Measurements from ENCODE around the gene FUT7.

Gene FUT7

DNA sequence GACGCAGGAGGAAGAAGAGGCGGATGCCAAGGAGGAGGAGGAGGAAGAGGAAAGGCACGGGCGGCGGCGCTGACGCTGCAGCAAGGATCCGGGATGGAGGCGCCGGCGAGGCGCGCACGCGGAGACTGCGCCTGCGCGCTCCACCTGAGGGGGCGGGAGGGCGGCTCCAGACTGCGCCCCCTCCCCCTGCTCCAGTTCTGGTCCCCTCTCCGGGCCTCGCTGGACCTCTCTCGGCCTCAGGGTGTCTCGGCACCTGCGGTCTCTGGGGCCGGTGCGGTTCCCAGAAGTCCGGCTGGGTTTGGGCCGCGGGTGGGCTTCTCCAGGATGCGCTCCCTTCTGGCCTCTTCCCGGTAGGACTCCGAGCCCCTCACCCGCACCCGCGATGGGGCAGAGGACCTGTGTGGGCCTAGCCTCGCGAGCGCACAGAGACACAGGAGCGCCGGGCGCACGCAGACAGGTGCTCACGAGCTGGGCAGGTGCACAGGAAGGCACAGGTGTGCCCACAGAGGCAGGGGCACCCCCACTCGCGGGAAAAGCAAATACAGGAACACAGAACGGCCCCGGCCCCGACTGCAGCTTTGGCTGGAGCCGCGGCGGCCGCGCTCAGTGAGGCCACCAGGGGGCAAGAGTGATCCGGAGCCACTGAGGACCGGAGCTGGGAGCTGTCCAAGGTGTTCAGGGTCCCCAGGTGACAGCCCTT, 14.3 kb upstream of the FUT7 start, which contains the start of gene NPDC1:
NPDC1 (minus strand) TSS at position 90 of the 700 bp plus-strand sequence. CDS start 188 bp downstream, outside the sequence.
- H3K27ac Mint-ChIP-seq = no peak within 1 kb of the TSS
- H3K9me3 Mint-ChIP-seq = no peaks in the 10 kb centered on the region
- no peaks in the 10 kb centered on the region for H3K36me3 Mint-ChIP-seq (ENCODE audit: low read depth)
- DNase-seq = peak; percentile 88
- peak within 1 kb of the TSS; percentile 67 for H3K4me3 Mint-ChIP-seq
- peaks cover 22% of the 10 kb centered on the region for H3K4me1 Mint-ChIP-seq (ENCODE audit: low read depth)
- peaks cover 61% of the 10 kb centered on the region for H3K27me3 Mint-ChIP-seq

DNA sequence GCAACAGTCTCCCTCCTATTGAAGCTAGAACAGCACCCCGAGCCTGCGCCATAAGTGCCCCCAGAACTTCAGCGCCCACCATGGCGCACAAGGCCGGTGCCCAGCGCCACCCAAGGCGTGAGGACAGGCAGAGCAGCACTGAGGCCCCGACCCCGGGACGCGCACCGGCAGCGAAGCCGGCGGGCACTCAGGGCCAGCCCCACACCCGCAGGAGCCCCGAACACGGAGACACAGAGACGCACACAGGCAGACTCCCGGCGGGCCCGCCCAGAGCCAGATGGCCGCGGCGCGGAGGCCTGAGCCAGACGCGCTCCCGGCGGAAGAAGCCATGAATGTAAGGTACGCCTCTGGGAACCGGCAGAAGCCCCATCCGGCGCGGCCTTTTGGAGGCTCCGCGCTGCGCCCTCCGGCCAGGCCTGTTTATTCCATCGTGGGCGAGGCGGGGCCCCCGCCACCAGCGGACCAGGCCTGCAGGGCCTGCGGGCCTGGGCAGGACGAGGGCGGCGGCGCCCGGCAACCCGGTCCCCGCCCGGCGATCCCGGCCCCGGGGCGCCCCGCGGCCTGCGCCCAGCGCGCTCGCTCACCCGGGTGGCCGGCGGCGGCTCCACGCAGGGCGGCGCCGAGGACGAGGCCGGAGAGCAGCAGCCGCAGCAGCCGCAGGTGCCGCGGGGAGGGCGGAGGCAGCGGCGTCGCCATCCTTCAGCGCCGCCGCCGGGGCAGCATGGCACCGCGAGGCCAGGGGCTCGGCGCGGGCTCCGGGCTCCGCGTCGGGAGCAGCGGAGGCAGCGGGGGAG, 13.6 kb upstream of the FUT7 start:
- Mint-ChIP-seq H3K36me3 (ENCODE audit: low read depth) (no peaks in the 10 kb centered on the region), H3K27ac (no peak overlapping the region), H3K4me3 (peak overlapping the region; percentile 67), H3K9me3 (no peaks in the 10 kb centered on the region), H3K27me3 (peaks cover 57% of the 10 kb centered on the region), H3K4me1 (ENCODE audit: low read depth) (peaks cover 22% of the 10 kb centered on the region)
- DNase-seq = peak; percentile 56

DNA sequence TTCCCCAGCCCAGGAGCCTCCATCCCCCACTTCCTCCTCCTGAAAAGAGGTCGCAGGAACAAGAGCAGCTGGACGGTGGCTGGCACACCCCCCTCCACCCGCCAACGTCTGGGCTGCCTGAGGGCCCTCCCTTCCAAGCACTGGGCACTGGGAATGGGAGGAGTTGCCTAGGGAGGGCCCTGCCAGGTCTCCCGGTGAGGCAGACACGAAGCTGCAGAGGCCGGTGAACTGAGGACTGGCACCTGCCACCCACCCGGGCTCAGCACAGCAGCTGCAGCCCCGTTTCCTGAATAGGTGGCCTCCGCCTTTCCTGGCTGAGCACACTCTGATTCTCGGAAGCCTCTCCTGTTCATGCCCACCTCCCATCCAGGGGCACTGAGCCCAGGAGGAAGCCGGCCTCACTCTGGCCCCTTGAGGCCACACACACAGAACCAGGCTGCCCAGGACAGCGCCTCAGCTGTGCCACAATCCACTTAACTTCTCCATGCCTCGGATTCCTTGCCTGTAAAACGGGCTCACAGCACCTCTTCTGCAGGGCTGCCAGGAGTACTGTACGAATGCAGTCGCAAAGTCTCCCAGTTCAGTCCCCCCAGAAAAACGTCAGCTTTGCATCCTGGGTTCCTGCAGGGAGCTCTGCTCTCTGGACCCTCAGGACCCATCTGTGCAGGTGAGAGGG, 12.8 kb upstream of the FUT7 start:
- H3K27ac Mint-ChIP-seq = no peak overlapping the region
- peak overlapping the region; percentile 67 for H3K4me3 Mint-ChIP-seq
- H3K36me3 Mint-ChIP-seq (ENCODE audit: low read depth) = no peaks in the 10 kb centered on the region
- H3K27me3 Mint-ChIP-seq = peaks cover 49% of the 10 kb centered on the region
- H3K9me3 Mint-ChIP-seq = no peaks in the 10 kb centered on the region
- DNase-seq = no peak
- peaks cover 21% of the 10 kb centered on the region for H3K4me1 Mint-ChIP-seq (ENCODE audit: low read depth)

DNA sequence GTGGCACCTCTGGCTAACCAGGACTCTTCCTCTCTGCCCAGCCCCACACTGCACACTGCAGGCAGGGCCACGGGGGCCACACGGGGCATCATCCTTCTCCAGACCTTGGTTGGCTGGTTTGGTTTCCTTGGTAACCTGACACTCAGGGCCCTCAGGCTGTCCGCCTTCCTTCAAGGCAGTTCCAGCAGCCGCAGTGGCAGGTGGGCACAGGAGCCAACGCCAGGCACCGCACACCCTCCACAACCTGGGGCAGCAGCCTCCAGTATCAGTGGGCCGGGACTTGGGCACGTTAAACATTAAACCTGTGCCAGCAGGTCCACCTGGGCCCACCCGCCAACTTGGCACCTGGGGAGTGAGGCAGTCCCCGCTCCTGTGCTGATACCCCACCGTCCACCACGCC, 12.1 kb upstream of the FUT7 start:
- DNase-seq = no peak
- H3K27me3 Mint-ChIP-seq = peaks cover 43% of the 10 kb centered on the region
- peaks cover 18% of the 10 kb centered on the region for H3K4me1 Mint-ChIP-seq (ENCODE audit: low read depth)
- H3K27ac Mint-ChIP-seq = no peak overlapping the region
- H3K36me3 Mint-ChIP-seq (ENCODE audit: low read depth) = no peaks in the 10 kb centered on the region
- no peak overlapping the region for H3K4me3 Mint-ChIP-seq
- no peaks in the 10 kb centered on the region for H3K9me3 Mint-ChIP-seq

DNA sequence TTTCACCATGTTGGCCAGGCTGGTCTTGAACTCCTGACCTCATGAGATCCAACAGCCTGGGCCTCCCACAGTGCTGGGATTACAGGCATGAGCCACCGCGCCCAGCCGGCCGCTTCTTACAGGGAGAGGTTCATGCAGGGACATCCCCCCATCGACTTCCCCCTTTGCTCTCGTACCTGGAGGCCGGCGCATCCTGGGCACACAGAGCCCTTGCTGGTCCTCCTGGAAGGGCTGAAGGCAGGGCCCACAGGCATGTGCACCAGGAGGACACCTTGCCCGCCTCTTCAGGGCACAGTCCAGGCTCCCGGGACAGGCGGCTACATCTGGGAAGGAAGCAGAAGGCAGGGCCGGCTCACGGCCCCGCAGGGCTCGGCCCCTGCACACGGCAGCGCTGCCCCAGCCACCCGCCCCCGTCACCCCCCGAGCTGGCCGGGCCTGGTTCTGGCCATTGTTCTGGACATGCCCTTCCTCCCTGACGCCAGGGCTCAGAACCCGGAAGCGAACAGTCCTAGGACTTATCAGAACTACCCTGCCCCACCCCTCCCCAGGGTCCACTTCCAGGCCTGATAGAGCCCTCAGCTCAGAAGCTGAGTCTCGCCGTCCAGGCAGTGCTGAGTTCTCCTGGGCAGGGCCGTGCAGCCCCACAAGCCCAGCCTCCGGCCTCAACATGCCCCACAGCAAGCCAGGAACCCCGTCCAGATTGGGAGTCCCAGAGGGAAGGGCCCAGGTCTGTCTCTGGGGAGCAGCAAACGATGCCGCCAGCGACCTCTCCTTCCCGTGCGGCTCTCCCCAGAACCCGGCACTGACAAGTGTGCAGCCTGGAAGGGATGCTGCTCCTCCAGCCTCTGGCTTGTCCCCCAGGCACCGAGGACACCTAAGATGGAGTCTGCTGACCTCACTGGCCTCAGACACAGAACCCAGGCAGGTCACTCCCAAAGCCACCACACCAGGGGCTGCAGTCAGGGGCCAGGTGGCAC, 11.2 kb upstream of the FUT7 start:
- H3K4me3 Mint-ChIP-seq = no peak overlapping the region
- H3K9me3 Mint-ChIP-seq = no peaks in the 10 kb centered on the region
- no peak for DNase-seq
- H3K4me1 Mint-ChIP-seq (ENCODE audit: low read depth) = peaks cover 18% of the 10 kb centered on the region
- H3K27me3 Mint-ChIP-seq = peaks cover 38% of the 10 kb centered on the region
- H3K36me3 Mint-ChIP-seq (ENCODE audit: low read depth) = peaks cover 2% of the 10 kb centered on the region
- H3K27ac Mint-ChIP-seq = no peak overlapping the region

DNA sequence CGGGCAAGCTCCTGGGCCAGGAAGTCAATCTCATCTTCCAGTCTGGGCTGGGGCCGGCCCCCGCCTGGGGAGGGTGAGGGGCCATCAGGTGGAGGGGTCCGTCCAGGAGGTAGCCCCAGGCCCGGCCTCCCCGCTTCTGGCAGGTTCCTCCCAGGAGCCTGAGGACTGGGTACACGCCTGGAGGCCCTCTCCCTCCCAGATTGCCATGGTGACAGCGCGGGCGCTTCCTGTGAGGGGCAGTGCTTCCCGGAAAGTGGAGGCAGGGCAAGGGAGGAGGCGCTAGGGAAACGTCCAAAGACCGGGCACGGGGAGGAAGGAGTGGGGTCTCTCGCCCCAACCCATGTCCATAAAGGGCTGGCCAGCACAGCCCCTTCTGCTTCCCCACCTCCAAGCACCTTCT, 9.2 kb upstream of the FUT7 start:
- Mint-ChIP-seq H3K27ac (no peak overlapping the region), H3K27me3 (peaks cover 22% of the 10 kb centered on the region), H3K9me3 (no peaks in the 10 kb centered on the region), H3K36me3 (ENCODE audit: low read depth) (peaks cover 2% of the 10 kb centered on the region), H3K4me1 (ENCODE audit: low read depth) (peaks cover 15% of the 10 kb centered on the region), H3K4me3 (no peak overlapping the region)
- no peak for DNase-seq

DNA sequence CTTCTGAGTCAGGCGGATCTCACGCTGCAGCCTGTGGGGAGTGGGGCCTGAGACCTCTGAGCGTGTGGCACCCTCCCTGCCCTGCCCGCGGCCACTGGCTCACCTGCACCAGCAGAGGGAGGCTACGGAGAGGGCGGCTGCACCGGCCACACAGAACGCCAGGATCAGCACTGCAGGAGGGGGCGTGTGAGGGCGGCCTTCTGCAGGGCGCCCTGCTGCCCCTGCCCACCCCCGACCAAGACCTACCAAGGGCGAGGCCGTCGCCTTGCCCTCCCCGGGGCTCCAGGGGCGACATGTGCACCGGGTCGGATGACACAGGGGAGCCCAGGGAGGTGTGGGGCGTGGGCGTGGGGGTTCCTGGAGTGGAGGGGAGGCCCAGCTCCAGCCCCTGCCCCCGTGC, 8.7 kb upstream of the FUT7 start:
- no peak overlapping the region for H3K4me3 Mint-ChIP-seq
- peaks cover 22% of the 10 kb centered on the region for H3K27me3 Mint-ChIP-seq
- no peaks in the 10 kb centered on the region for H3K9me3 Mint-ChIP-seq
- peaks cover 2% of the 10 kb centered on the region for H3K36me3 Mint-ChIP-seq (ENCODE audit: low read depth)
- peaks cover 15% of the 10 kb centered on the region for H3K4me1 Mint-ChIP-seq (ENCODE audit: low read depth)
- no peak overlapping the region for H3K27ac Mint-ChIP-seq
- no peak for DNase-seq

DNA sequence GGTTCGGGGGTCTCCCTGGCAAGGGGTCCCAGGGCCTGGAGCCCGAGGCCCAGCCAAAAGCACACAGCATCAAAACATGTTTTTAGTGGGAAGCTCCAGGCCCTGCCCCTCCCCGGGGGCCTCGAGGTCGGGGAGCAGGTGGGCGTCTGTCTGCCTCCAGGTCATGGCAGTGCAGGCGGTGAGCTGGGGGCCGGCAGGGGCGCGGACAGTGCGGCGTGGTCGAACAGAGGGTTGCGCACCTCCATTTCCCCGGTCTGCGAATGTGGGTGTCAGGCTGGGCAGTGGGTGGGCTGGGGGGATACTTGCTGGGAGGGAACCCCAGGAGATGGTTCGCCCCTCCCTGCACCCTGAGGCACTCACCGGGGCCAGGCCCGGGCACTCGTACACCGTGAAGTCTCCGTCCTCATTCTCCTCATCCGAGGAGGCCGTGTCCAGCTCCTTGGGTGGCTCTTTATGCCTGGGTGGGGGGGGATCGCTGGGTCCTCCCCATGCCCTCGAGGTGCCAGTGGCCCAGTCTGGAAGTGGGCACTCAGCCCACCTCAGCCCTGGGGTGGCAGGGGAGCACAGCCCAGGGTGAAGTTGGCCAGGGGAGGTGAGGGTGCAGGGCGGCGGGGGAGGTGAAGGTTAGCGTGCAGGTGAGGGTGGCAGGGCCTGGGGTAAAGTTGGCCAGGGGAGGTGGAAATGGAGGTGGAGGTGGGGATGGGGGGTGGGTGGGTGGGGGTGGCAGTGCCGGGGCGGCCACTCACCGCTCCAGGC, 7.9 kb upstream of the FUT7 start:
- H3K36me3 Mint-ChIP-seq (ENCODE audit: low read depth) = peaks cover 2% of the 10 kb centered on the region
- peaks cover 16% of the 10 kb centered on the region for H3K27me3 Mint-ChIP-seq

DNA sequence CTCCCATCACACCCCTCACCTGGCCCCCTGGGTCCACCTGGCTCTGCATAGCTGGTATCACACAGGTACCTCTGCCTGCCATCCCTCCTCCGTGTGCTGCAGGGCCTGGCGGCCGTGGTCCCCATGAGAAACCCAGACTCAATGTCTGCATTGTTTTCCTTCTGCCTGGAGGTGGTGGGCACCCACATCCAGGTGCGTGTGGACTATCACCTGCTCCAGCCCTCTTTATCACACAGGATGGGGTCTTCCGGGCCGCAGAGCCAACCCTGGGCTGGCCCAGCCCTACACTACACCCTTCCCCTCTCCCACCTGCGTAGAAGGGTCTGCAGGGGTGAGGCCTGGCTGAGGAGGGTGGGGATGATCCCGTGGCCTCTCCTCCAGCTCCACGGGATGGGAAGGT, 7.0 kb upstream of the FUT7 start:
- Mint-ChIP-seq H3K27me3 (peaks cover 8% of the 10 kb centered on the region), H3K4me3 (no peak overlapping the region), H3K36me3 (ENCODE audit: low read depth) (peaks cover 2% of the 10 kb centered on the region), H3K9me3 (no peaks in the 10 kb centered on the region), H3K27ac (no peak overlapping the region), H3K4me1 (ENCODE audit: low read depth) (peaks cover 12% of the 10 kb centered on the region)
- DNase-seq = no peak

More for the DNA sequence above, 7.9 kb upstream of the FUT7 start:
- no peak overlapping the region for H3K4me3 Mint-ChIP-seq
- H3K27ac Mint-ChIP-seq = no peak overlapping the region
- DNase-seq = no peak
- H3K9me3 Mint-ChIP-seq = no peaks in the 10 kb centered on the region
- H3K4me1 Mint-ChIP-seq (ENCODE audit: low read depth) = peaks cover 14% of the 10 kb centered on the region

DNA sequence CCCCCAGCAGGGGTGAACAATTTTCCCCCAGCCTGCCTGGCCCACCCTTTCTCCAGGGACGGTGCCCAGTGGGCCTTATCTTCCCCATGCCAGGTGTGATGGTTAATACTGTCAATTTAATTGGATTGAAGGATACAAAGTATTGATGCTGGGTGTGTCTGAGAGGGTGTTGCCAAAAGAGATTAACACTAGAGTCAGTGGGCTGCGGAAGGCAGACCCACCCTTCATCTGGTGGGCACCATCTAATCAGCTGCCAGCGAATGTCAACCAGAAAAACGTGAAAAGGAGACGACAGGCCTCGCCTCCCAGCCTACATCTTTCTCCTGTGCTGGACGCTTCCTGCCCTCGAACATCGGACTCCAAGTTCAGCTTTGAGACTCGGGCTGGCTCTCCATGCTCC, 5.6 kb upstream of the FUT7 start:
- Mint-ChIP-seq H3K9me3 (no peaks in the 10 kb centered on the region), H3K4me3 (no peak overlapping the region), H3K27ac (no peak overlapping the region), H3K27me3 (no peaks in the 10 kb centered on the region), H3K4me1 (ENCODE audit: low read depth) (peaks cover 20% of the 10 kb centered on the region), H3K36me3 (ENCODE audit: low read depth) (peaks cover 2% of the 10 kb centered on the region)
- no peak for DNase-seq

DNA sequence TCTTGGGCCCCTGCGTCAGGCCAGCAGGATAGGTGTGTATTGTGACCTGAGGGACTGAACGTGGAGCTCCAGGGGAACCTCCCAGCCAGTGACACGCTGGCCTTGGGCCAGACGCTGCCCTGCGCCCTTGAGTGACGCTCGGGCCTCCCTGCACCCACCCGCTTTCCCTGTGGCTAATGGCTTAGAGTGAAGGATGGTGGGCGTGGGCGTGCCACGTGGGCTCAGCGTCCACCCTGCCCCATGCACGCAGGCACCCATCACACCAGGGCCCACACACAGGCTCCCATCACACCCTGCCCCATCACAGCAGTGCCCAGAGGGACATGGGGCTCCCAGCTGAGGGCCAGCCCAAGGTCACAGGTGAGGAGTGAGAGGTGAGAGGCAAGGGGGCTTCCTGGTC, 5.1 kb upstream of the FUT7 start:
- H3K27me3 Mint-ChIP-seq = no peaks in the 10 kb centered on the region
- H3K36me3 Mint-ChIP-seq (ENCODE audit: low read depth) = peaks cover 2% of the 10 kb centered on the region
- no peak for DNase-seq
- H3K4me1 Mint-ChIP-seq (ENCODE audit: low read depth) = peaks cover 23% of the 10 kb centered on the region
- H3K27ac Mint-ChIP-seq = no peak overlapping the region
- no peak overlapping the region for H3K4me3 Mint-ChIP-seq
- no peaks in the 10 kb centered on the region for H3K9me3 Mint-ChIP-seq

DNA sequence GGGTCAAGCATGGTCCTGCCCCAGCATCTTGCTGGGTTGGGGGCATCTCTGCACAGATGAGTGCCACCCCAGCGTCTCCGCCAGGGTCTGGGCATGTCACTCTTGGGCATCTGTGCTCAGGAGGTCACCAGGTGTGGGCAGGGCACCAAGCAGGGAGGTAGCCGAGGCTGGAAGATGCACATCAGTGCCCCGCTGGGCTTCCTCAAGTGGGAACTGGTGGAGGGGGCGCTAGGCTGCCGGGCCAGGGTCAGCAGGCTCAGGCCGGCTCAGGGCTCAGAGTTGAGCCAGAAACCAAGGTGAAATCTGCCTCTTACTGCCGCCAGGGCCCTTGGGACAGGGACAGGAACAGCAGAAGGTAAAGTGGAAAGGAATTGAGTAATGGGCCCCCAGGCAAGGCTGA, 4.0 kb upstream of the FUT7 start:
- Mint-ChIP-seq H3K27ac (no peak overlapping the region), H3K36me3 (ENCODE audit: low read depth) (peaks cover 2% of the 10 kb centered on the region), H3K4me3 (no peak overlapping the region), H3K27me3 (no peaks in the 10 kb centered on the region), H3K9me3 (no peaks in the 10 kb centered on the region), H3K4me1 (ENCODE audit: low read depth) (peaks cover 29% of the 10 kb centered on the region)
- DNase-seq = no peak

DNA sequence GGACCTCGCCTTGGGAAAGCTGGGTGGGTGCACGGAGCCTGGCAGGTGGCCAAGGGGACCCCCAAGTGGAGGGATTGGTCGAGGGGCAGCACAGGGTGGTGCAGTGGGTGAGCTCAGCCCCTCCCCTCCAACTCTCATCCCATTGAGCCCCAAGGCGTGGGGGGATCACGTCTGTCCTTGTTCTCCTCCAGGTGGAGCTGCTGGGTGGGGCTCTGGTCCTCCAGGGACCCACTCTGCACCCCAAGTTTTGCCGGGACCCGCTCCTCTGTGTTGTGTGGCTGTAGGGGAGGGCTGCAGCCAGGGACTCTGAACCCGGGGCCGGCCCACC, 3.6 kb upstream of the FUT7 start:
- H3K27me3 Mint-ChIP-seq = no peaks in the 10 kb centered on the region
- peaks cover 34% of the 10 kb centered on the region for H3K4me1 Mint-ChIP-seq (ENCODE audit: low read depth)
- no peaks in the 10 kb centered on the region for H3K9me3 Mint-ChIP-seq
- no peak overlapping the region for H3K27ac Mint-ChIP-seq
- no peak for DNase-seq
- H3K4me3 Mint-ChIP-seq = no peak overlapping the region
- H3K36me3 Mint-ChIP-seq (ENCODE audit: low read depth) = peaks cover 2% of the 10 kb centered on the region
